GM04504 (cell line): ENCODE measurements around the gene STXBP3.

Experiments used
- DNase-seq: peaks from one replicate; pipeline ENCODE4 v3.0.0-alpha.2; 2012; ENCODE audit warnings: low read depth

The STXBP3 gene

GRCh38 chr1:108799001-108799400 lies 52.5 kb downstream of the STXBP3 start:
- DNase-seq = no peak

- no peak for DNase-seq
Measured at GRCh38 chr1:108801101-108801500, 54.6 kb downstream of the STXBP3 start.

- DNase-seq = no peak
Measured at GRCh38 chr1:108803548-108803947, 57.1 kb downstream of the STXBP3 start.

GRCh38 chr1:108808438-108808837 lies 62.0 kb downstream of the STXBP3 start:
- no peak for DNase-seq

- no peak for DNase-seq
Measured at GRCh38 chr1:108811611-108812010, 65.1 kb downstream of the STXBP3 start.

- DNase-seq = no peak
Measured at GRCh38 chr1:108813326-108813725, 66.9 kb downstream of the STXBP3 start.

GRCh38 chr1:108814343-108815125 lies 68.1 kb downstream of the STXBP3 start:
- no peak for DNase-seq

- no peak for DNase-seq
Measured at GRCh38 chr1:108815566-108815965, 69.1 kb downstream of the STXBP3 start.

GRCh38 chr1:108816049-108816893 lies 69.8 kb downstream of the STXBP3 start:
- DNase-seq = peak; percentile 84

- peak; percentile 63 for DNase-seq
Measured at GRCh38 chr1:108817016-108817415, 70.5 kb downstream of the STXBP3 start.

- no peak for DNase-seq
Measured at GRCh38 chr1:108817811-108818210, 71.3 kb downstream of the STXBP3 start.

GRCh38 chr1:108819878-108820277 lies 73.4 kb downstream of the STXBP3 start:
- DNase-seq = no peak

GRCh38 chr1:108823632-108824031 lies 77.2 kb downstream of the STXBP3 start:
- DNase-seq = no peak

- no peak for DNase-seq
Measured at GRCh38 chr1:108824051-108824450, 77.6 kb downstream of the STXBP3 start.

GRCh38 chr1:108826081-108826635 lies 79.7 kb downstream of the STXBP3 start:
- no peak for DNase-seq

GRCh38 chr1:108828074-108828961 lies 81.8 kb downstream of the STXBP3 start:
- peak; percentile 79 for DNase-seq

- DNase-seq = no peak
Measured at GRCh38 chr1:108829498-108829916, 83.0 kb downstream of the STXBP3 start.

GRCh38 chr1:108830119-108831008 lies 83.9 kb downstream of the STXBP3 start:
- DNase-seq = peak; percentile 97

GRCh38 chr1:108831225-108831624 lies 84.8 kb downstream of the STXBP3 start:
- peak; percentile 62 for DNase-seq

GRCh38 chr1:108832929-108833328 lies 86.5 kb downstream of the STXBP3 start:
- DNase-seq = no peak

GRCh38 chr1:108841703-108842102 lies 95.2 kb downstream of the STXBP3 start:
- no peak for DNase-seq
